ENCODE measurements around the gene ATP8B3. TPM values are rescaled to one million over a fixed set of nuclear protein-coding genes. Genes with fewer than 3 reads are reported as not detected.

ATP8B3 gene
- total and polyA plus RNA-seq, 9 of the 15 experiments (the other 6 are each of a cell fraction or from before 2014, with no cell fraction given): 1.2 to 12.3 (median 3.8) TPM

DNA sequence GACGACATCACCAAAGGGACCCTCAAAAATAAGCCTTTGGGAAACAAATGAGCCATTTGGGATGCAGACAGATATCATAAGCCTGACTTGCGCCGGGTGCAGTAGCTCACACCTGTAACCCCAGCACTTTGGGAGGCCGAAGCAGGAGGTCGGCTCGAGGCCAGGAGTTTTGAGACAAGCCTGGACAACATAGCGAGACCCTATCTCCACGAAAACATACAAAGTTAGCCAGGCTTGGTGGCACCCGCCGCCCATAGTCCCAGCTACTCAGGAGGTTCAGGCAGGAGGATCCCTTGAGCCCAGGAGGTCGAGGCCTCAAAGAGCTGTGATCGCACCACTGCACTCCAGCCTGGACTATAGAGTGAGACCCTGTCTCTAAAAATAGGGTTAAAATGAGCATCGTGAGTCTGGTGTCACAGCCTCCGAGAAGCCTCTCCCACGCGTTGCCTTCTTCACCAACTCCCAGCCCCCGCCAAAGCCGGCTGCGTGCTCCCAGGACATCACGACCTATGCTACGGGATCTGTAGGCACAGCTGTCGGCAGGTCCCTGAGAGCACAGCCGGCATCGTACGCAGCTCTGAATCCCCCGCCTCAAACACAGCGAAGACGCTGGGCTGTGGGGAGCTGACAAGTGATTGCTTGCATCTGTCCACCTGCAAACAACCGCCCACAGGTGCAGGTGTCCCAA is 34.6 kb upstream of the ATP8B3 start:
- Histone ChIP-seq H4K20me1 (replicated peaks; ENCODE audit: control insufficient read depth, insufficient read depth, low read length) (peaks cover 45% of the 10 kb centered on the region), H3K4me3 (peak overlapping the region; percentile 100), H3K9me3 (replicated peaks; ENCODE audit: control insufficient read depth, insufficient read depth, low read depth, low read length) (no peaks in the 10 kb centered on the region), H3K79me2 (ENCODE audit: control insufficient read depth, insufficient read depth, low read length) (peaks cover 83% of the 10 kb centered on the region), H3K27ac (ENCODE audit: extremely low read depth, low read depth, low read length) (peak overlapping the region; percentile 100; the same call in 2 of the 3 replicates), H3K4me2 (ENCODE audit: insufficient read depth, low read length) (peak overlapping the region; percentile 99), H3K4me1 (replicated peaks in 1 of 2; ENCODE audit: control insufficient read depth in 2 of 2, insufficient read depth in 2 of 2, low read length in 2 of 2) (peaks cover 18 to 83% of the 10 kb centered on the region in 2 experiments), H3K9ac (ENCODE audit: insufficient read depth in 1 of 2, low read depth in 2 of 2, low read length in 2 of 2) (peak overlapping the region; percentile 90 to 99), H2AFZ (ENCODE audit: low read depth, low read length) (no peak overlapping the region), H3K9me1 (ENCODE audit: control insufficient read depth, insufficient read depth, low read length) (no peaks in the 10 kb centered on the region), H3K36me3 (ENCODE audit: control insufficient read depth, insufficient read depth, low read length) (peaks cover 57% of the 10 kb centered on the region), H3K27me3 (ENCODE audit: control insufficient read depth in 2 of 2, insufficient read depth in 2 of 2, low read length in 2 of 2) (no peaks in the 10 kb centered on the region)
- TF ChIP-seq POLR2G (IDR thresholded peaks at IDR 0.05; ENCODE audit: low read depth, low read length): peak; percentile 41; the same call in 1 of the 2 replicates
- TF ChIP-seq LARP7 (IDR thresholded peaks at IDR 0.05): no peak
- peak; percentile 86 for TF ChIP-seq ZNF121 (CRISPR knock-in tag; conservative IDR thresholded peaks at IDR 0.05)
- no peak for TF ChIP-seq ETS1 (conservative IDR thresholded peaks at IDR 0.05; ENCODE audit: control insufficient read depth, low read depth, low read length)
- ATAC-seq (no peak), DNase-seq (ENCODE audit: extremely low read depth in 1 of 4, low spot score in 3 of 4) (no peak), FAIRE-seq (no peak)
- ChIA-PET CTCF (ENCODE audit: low intra/inter-chr PET ratio) (no interaction called here), POLR2A (interaction anchor here (0.6 to 1.8 kb wide), 4 partner anchors 8 to 825 kb away, joined by 3 to 9 read pairs (median 6); no protein-coding TSS in a partner anchor)
- intact Hi-C loops (cut with micrococcal nuclease): no loop called here
- in situ Hi-C loops (cut with MboI): no loop called here
- WGBS (ENCODE audit: insufficient coverage, low coverage, missing lambda C conversion rate): 58% methylated on average over 29 of the region's 29 CpGs
- BruUV-seq (replicated peaks): no TSS peak
